ENCODE measurements around the gene SIN3B.

Gene SIN3B

DNA sequence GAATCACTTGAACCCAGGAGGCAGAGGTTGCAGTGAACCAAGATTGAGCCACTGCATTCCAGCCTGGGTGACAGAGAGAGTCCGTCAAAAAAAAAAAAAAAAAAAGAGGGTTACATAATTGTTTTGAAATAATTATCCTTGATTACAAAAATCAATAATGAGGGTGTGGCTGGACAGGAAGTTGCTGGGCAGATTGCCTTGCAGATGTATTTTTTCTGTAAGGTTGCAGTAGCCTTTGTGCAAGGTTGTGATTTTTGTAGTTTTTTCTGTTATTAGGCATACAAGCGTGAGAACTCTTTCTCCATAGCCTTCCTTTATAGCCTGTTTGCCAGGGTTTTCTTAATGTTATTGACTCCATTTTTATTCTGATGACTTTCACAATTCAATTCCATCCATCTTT, 40.7 kb upstream of the SIN3B start:
- Histone ChIP-seq H3K9ac (ENCODE audit: low read depth, low read length, poor library complexity, severe bottlenecking) (no peak overlapping the region), H3K36me3 (ENCODE audit: insufficient read depth, low read length) (no peaks in the 10 kb centered on the region), H3K9me2 (replicated peaks; ENCODE audit: low read depth, low read length) (no peaks in the 10 kb centered on the region), H3K9me3 (ENCODE audit: insufficient read depth, low read depth, low read length) (peaks cover 11% of the 10 kb centered on the region; the same call in 1 of the 2 replicates), H3K4me1 (ENCODE audit: insufficient read depth, low read length, poor library complexity, severe bottlenecking) (no peaks in the 10 kb centered on the region), H3K4me2 (ENCODE audit: low read depth, low read length, poor library complexity, severe bottlenecking) (no peak overlapping the region), H2AFZ (ENCODE audit: low read length) (no peak overlapping the region), H3F3A (ENCODE audit: low read depth) (no peaks in the 10 kb centered on the region), H3K4me3 (ENCODE audit: low read length, poor library complexity, severe bottlenecking) (no peak overlapping the region), H3K79me2 (ENCODE audit: insufficient read depth, low read length) (no peaks in the 10 kb centered on the region), H3K27me3 (ENCODE audit: insufficient read depth, low read length, poor library complexity, severe bottlenecking) (no peaks in the 10 kb centered on the region), H4K20me1 (ENCODE audit: insufficient read depth, low read length, poor library complexity, severe bottlenecking) (no peaks in the 10 kb centered on the region)
- no peak for TF ChIP-seq EZH2phosphoT487 (IDR thresholded peaks at IDR 0.05; ENCODE audit: borderline replicate concordance)
- TF ChIP-seq, protein P1, sequence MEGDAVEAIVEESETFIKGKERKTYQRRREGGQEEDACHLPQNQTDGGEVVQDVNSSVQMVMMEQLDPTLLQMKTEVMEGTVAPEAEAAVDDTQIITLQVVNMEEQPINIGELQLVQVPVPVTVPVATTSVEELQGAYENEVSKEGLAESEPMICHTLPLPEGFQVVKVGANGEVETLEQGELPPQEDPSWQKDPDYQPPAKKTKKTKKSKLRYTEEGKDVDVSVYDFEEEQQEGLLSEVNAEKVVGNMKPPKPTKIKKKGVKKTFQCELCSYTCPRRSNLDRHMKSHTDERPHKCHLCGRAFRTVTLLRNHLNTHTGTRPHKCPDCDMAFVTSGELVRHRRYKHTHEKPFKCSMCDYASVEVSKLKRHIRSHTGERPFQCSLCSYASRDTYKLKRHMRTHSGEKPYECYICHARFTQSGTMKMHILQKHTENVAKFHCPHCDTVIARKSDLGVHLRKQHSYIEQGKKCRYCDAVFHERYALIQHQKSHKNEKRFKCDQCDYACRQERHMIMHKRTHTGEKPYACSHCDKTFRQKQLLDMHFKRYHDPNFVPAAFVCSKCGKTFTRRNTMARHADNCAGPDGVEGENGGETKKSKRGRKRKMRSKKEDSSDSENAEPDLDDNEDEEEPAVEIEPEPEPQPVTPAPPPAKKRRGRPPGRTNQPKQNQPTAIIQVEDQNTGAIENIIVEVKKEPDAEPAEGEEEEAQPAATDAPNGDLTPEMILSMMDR (conservative IDR thresholded peaks at IDR 0.05; ENCODE audit: low read length): no peak

- H2AFZ ChIP-seq (ENCODE audit: low read length): no peak overlapping the region
- no peaks in the 10 kb centered on the region for H3K36me3 ChIP-seq (ENCODE audit: insufficient read depth, low read length)
- H3F3A ChIP-seq (ENCODE audit: low read depth): no peaks in the 10 kb centered on the region
- H3K27me3 ChIP-seq (ENCODE audit: insufficient read depth, low read length, poor library complexity, severe bottlenecking): no peaks in the 10 kb centered on the region
- no peak for TF ChIP-seq EZH2phosphoT487 (IDR thresholded peaks at IDR 0.05; ENCODE audit: borderline replicate concordance)
- TF ChIP-seq, protein P1 (conservative IDR thresholded peaks at IDR 0.05; ENCODE audit: low read length): no peak
- no peaks in the 10 kb centered on the region for H4K20me1 ChIP-seq (ENCODE audit: insufficient read depth, low read length, poor library complexity, severe bottlenecking)
- H3K4me1 ChIP-seq (ENCODE audit: insufficient read depth, low read length, poor library complexity, severe bottlenecking): no peaks in the 10 kb centered on the region
- peaks cover 11% of the 10 kb centered on the region; the same call in 1 of the 2 replicates for H3K9me3 ChIP-seq (ENCODE audit: insufficient read depth, low read depth, low read length)
- H3K4me3 ChIP-seq (ENCODE audit: low read length, poor library complexity, severe bottlenecking): no peak overlapping the region
- no peak overlapping the region for H3K9ac ChIP-seq (ENCODE audit: low read depth, low read length, poor library complexity, severe bottlenecking)
- H3K79me2 ChIP-seq (ENCODE audit: insufficient read depth, low read length): no peaks in the 10 kb centered on the region
- H3K9me2 ChIP-seq (replicated peaks; ENCODE audit: low read depth, low read length): no peaks in the 10 kb centered on the region
- no peak overlapping the region for H3K4me2 ChIP-seq (ENCODE audit: low read depth, low read length, poor library complexity, severe bottlenecking)
Measured at GRCh38 chr19:16789238-16789637, 40.0 kb upstream of the SIN3B start.

DNA sequence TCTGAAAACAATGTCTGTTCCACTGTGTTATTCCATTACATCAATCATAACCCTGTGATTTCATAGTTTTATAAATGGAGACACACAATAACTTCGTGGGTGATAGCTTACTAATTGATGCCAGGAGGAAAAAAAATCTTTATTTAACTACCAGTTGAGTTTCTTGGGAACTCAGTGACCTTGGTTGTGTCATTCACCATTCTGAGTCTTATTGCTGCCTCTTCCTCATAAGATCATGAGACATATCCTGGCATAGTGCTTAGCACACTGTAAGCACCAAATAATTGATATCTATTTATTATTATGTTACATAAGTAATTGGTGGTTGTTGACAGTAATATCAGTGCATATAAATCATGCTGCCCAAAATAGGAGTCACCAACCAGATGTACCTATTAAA, 39.1 kb upstream of the SIN3B start:
- peaks cover 11% of the 10 kb centered on the region; the same call in 1 of the 2 replicates for H3K9me3 ChIP-seq (ENCODE audit: insufficient read depth, low read depth, low read length)

More for the DNA sequence above, 39.1 kb upstream of the SIN3B start:
- Histone ChIP-seq H3K36me3 (ENCODE audit: insufficient read depth, low read length) (no peaks in the 10 kb centered on the region), H3K79me2 (ENCODE audit: insufficient read depth, low read length) (no peaks in the 10 kb centered on the region), H3K4me1 (ENCODE audit: insufficient read depth, low read length, poor library complexity, severe bottlenecking) (no peaks in the 10 kb centered on the region), H3K4me2 (ENCODE audit: low read depth, low read length, poor library complexity, severe bottlenecking) (no peak overlapping the region), H2AFZ (ENCODE audit: low read length) (no peak overlapping the region), H3K9ac (ENCODE audit: low read depth, low read length, poor library complexity, severe bottlenecking) (no peak overlapping the region), H3K27me3 (ENCODE audit: insufficient read depth, low read length, poor library complexity, severe bottlenecking) (no peaks in the 10 kb centered on the region), H3K4me3 (ENCODE audit: low read length, poor library complexity, severe bottlenecking) (no peak overlapping the region), H4K20me1 (ENCODE audit: insufficient read depth, low read length, poor library complexity, severe bottlenecking) (no peaks in the 10 kb centered on the region), H3F3A (ENCODE audit: low read depth) (no peaks in the 10 kb centered on the region), H3K9me2 (replicated peaks; ENCODE audit: low read depth, low read length) (no peaks in the 10 kb centered on the region)
- TF ChIP-seq, protein P1 (conservative IDR thresholded peaks at IDR 0.05; ENCODE audit: low read length): no peak
- no peak for TF ChIP-seq EZH2phosphoT487 (IDR thresholded peaks at IDR 0.05; ENCODE audit: borderline replicate concordance)

All from Loucy (cell line).